GM12891 (cell line): ENCODE data around the gene DOCK4.

ENCODE experiments used
- DNase-seq: peaks from one replicate; pipeline ENCODE4 v3.0.0; 2011; ENCODE audit warnings: low spot score; ENCODE audit not compliant: insufficient read length
- FAIRE-seq: peaks from 2 replicates; lab custom pipeline; 2011; peaks lifted over from hg19 to GRCh38; lab: Jason Lieb, UNC
- PAX5 ChIP-seq: IDR thresholded peaks from 2 replicates; pipeline ENCODE4 v1.6.1; 2011; ENCODE audit warnings: low read length, moderate library complexity, mild to moderate bottlenecking; ENCODE audit not compliant: insufficient read depth, severe bottlenecking
- POLR2A ChIP-seq: IDR thresholded peaks from 2 replicates; pipeline ENCODE4 v1.6.1; 2011; ENCODE audit warnings: low read depth, low read length, control low read depth
- POLR2AphosphoS5 ChIP-seq: IDR thresholded peaks from 2 replicates; pipeline ENCODE4 v1.6.1; 2011; ENCODE audit warnings: low read depth, low read length, control low read depth
- POU2F2 ChIP-seq: IDR thresholded peaks from 2 replicates; pipeline ENCODE4 v1.6.1; 2011; ENCODE audit warnings: low read depth, mild to moderate bottlenecking, control low read depth, low read length, moderate library complexity
- SPI1 ChIP-seq: IDR thresholded peaks from 2 replicates; pipeline ENCODE4 v1.6.1; 2011; ENCODE audit warnings: low read depth, low read length, control low read depth
- TAF1 ChIP-seq: IDR thresholded peaks from 2 replicates; pipeline ENCODE4 v1.6.1; 2011; ENCODE audit warnings: low read depth, low read length, control low read depth

Gene DOCK4

GRCh38 chr7:112161253-112162141 lies 44.7 kb downstream of the DOCK4 start:
- DNase-seq, result no peak
- TF ChIP-seq TAF1 (no peak), SPI1 (no peak), POLR2A (no peak), POLR2AphosphoS5 (no peak), POU2F2 (no peak), PAX5 (no peak)
- FAIRE-seq, result no peak

- TF ChIP-seq POLR2AphosphoS5, result no peak
- TF ChIP-seq POLR2A, result no peak
- no peak for TF ChIP-seq TAF1
- TF ChIP-seq PAX5, result no peak
- TF ChIP-seq POU2F2, result no peak
- TF ChIP-seq SPI1, result no peak
- DNase-seq (no peak), FAIRE-seq (no peak)
Observed at GRCh38 chr7:112160771-112161150, 45.4 kb downstream of the DOCK4 start.

- FAIRE-seq (no peak), DNase-seq (no peak)
- no peak for TF ChIP-seq PAX5
- no peak for TF ChIP-seq POLR2AphosphoS5
- no peak for TF ChIP-seq SPI1
- no peak for TF ChIP-seq POU2F2
- TF ChIP-seq TAF1, result no peak
- TF ChIP-seq POLR2A, result no peak
Observed at GRCh38 chr7:112160130-112160770, 45.9 kb downstream of the DOCK4 start.

GRCh38 chr7:112159351-112159750 lies 46.8 kb downstream of the DOCK4 start:
- TF ChIP-seq POU2F2, result no peak
- no peak for TF ChIP-seq POLR2AphosphoS5
- no peak for TF ChIP-seq PAX5
- DNase-seq (no peak), FAIRE-seq (no peak)

GRCh38 chr7:112157072-112157471 lies 49.1 kb downstream of the DOCK4 start:
- DNase-seq (no peak), FAIRE-seq (peak; percentile 5)
- TF ChIP-seq PAX5 (no peak), TAF1 (no peak), POLR2A (no peak), SPI1 (no peak), POLR2AphosphoS5 (no peak), POU2F2 (no peak)

GRCh38 chr7:112156412-112156811 lies 49.8 kb downstream of the DOCK4 start:
- no peak for DNase-seq
- no peak for FAIRE-seq
- TF ChIP-seq POLR2A (no peak), PAX5 (no peak), POU2F2 (no peak), SPI1 (no peak), TAF1 (no peak), POLR2AphosphoS5 (no peak)

GRCh38 chr7:112154690-112155089 lies 51.5 kb downstream of the DOCK4 start:
- DNase-seq, result no peak
- TF ChIP-seq POLR2A (no peak), POU2F2 (no peak), TAF1 (no peak)
- no peak for FAIRE-seq

- no peak for FAIRE-seq
- DNase-seq, result no peak
- TF ChIP-seq POLR2AphosphoS5 (no peak), SPI1 (no peak), POLR2A (no peak), TAF1 (no peak), PAX5 (no peak), POU2F2 (no peak)
Observed at GRCh38 chr7:112152186-112152585, 54.0 kb downstream of the DOCK4 start.

- no peak for TF ChIP-seq SPI1
- TF ChIP-seq POU2F2, result no peak
- no peak for TF ChIP-seq POLR2A
- TF ChIP-seq TAF1, result no peak
- no peak for TF ChIP-seq PAX5
- FAIRE-seq (peak; percentile 41), DNase-seq (no peak)
Observed at GRCh38 chr7:112150823-112151641, 55.2 kb downstream of the DOCK4 start.
